GM12878 (cell line): ENCODE results near the gene FGF12. TPM values are rescaled to one million over a fixed set of nuclear protein-coding genes. Genes with fewer than 3 reads are reported as not detected.

ENCODE experiments used
- ATAC-seq: fragments of 200-7000 bp; cut with Tn5 transposase; 3 replicates; pipeline ENCODE4 v1.9.1; 2020; ENCODE audit warnings: mild to moderate bottlenecking, moderate library complexity
- BruUV-seq: library from RNA; stranded (reverse); fragments of 400-500 nt; replicated peaks from 2 replicates; lab custom pipeline; 2021; lab: Mats Ljungman, UMichigan
- CTCF ChIA-PET: fragments of 300-600 bp; sonication (Branson Sonifier 250); formaldehyde crosslinking; extraction: SDS; loops from one replicate; lab custom pipeline; 2021; ENCODE audit warnings: inconsistent platforms; lab: Yijun Ruan, JAX
- POLR2A ChIA-PET: fragments of 350-600 bp; formaldehyde crosslinking; extraction: SDS; loops from one replicate; lab custom pipeline; 2021; ENCODE audit warnings: inconsistent platforms; lab: Charles Lee
- RAD21 ChIA-PET: fragments of 300-600 bp; sonication (Branson Sonifier 250); formaldehyde crosslinking; loops from one replicate; lab custom pipeline; 2023; ENCODE audit warnings: antibody characterized with exemption; ENCODE audit not compliant: unreplicated experiment; lab: Charles Lee
- SMC1A ChIA-PET: fragments of 300-600 bp; sonication (Branson Sonifier 250); formaldehyde crosslinking; loops from one replicate; lab custom pipeline; 2023; ENCODE audit not compliant: unreplicated experiment, uncharacterized antibody; lab: Charles Lee
- DNase-seq: peaks from one replicate; pipeline ENCODE4 v3.0.0-alpha.2; 2011; ENCODE audit warnings: low read depth, low spot score
- FAIRE-seq: peaks from 3 replicates; lab custom pipeline; 2011; peaks lifted over from hg19 to GRCh38; lab: Jason Lieb, UNC
- H2AFZ ChIP-seq: 2 replicates; pipeline ENCODE4 v1.6.0; 2011; ENCODE audit warnings: low read depth, low read length, control low read depth; ENCODE audit not compliant: control insufficient read depth
- H3K27ac ChIP-seq: 2 replicates; pipeline ENCODE4 v1.5.1; 2011; ENCODE audit warnings: control low read depth; ENCODE audit not compliant: control insufficient read depth, insufficient read depth
- H3K27me3 ChIP-seq, 2 experiments: replicated peaks in 1 of 2; 2 replicates each; pipeline versions ENCODE4 v1.6.0 to v1.6.1; 2011; ENCODE audit warnings: low read length in 1 of 2; ENCODE audit not compliant: control insufficient read depth in 2 of 2, insufficient read depth in 2 of 2
- H3K36me3 ChIP-seq, 2 experiments: 2 replicates each; pipeline ENCODE4 v1.5.1; 2011; ENCODE audit warnings: low read length in 1 of 2; ENCODE audit not compliant: control insufficient read depth in 2 of 2, insufficient read depth in 2 of 2
- H3K4me1 ChIP-seq: 2 replicates; pipeline ENCODE4 v1.6.1; 2011; ENCODE audit warnings: mild to moderate bottlenecking, low read length, moderate library complexity, mixed read lengths; ENCODE audit not compliant: control insufficient read depth, insufficient read depth
- H3K4me2 ChIP-seq: 2 replicates; pipeline ENCODE4 v1.6.0; 2011; ENCODE audit warnings: control low read depth; ENCODE audit not compliant: control insufficient read depth, insufficient read depth
- H3K4me3 ChIP-seq: fragments of 200-600 bp; sonication (generic); 2 replicates; pipeline ENCODE4 v1.5.1; 2016
- H3K79me2 ChIP-seq: 2 replicates; pipeline ENCODE4 v1.6.0; 2011; ENCODE audit warnings: low read length; ENCODE audit not compliant: control insufficient read depth, insufficient read depth
- H3K9ac ChIP-seq: 2 replicates; pipeline ENCODE4 v1.8.0; 2011; ENCODE audit warnings: low read length, control low read depth, mixed read lengths; ENCODE audit not compliant: control insufficient read depth, insufficient read depth
- H3K9me3 ChIP-seq: replicated peaks from 3 replicates; pipeline ENCODE4 v1.5.1; 2011; ENCODE audit warnings: mild to moderate bottlenecking, low read length; ENCODE audit not compliant: control insufficient read depth, insufficient read depth
- H4K20me1 ChIP-seq: 2 replicates; pipeline ENCODE4 v1.6.0; 2011; ENCODE audit not compliant: control insufficient read depth, insufficient read depth
- FOXM1 ChIP-seq: IDR thresholded peaks from 2 replicates; pipeline ENCODE4 v1.6.1; 2012; ENCODE audit warnings: low read depth, mild to moderate bottlenecking, inconsistent platforms, low read length, moderate library complexity
- GATAD2B ChIP-seq: fragments of 450-650 bp; conservative IDR thresholded peaks from 2 replicates; pipeline ENCODE4 v1.6.1; 2017; ENCODE audit warnings: low read depth, mild to moderate bottlenecking, moderate library complexity
- HDAC6 ChIP-seq: fragments of 200-600 bp; sonication (generic); IDR thresholded peaks from one replicate; pipeline ENCODE4 v1.8.0; 2017; ENCODE audit warnings: antibody characterized with exemption; ENCODE audit not compliant: unreplicated experiment
- KDM1A ChIP-seq: fragments of 200-600 bp; sonication (generic); IDR thresholded peaks from 2 replicates; pipeline ENCODE4 v1.6.1; 2016; ENCODE audit warnings: borderline replicate concordance
- MLLT1 ChIP-seq: fragments of 450-650 bp; IDR thresholded peaks from 2 replicates; pipeline ENCODE4 v1.6.1; 2016; ENCODE audit warnings: mild to moderate bottlenecking
- NR2C1 ChIP-seq: fragments of 450-650 bp; IDR thresholded peaks from 2 replicates; pipeline ENCODE4 v1.6.1; 2017; ENCODE audit warnings: antibody characterized with exemption, mild to moderate bottlenecking, moderate library complexity
- PAX8 ChIP-seq: fragments of 450-650 bp; IDR thresholded peaks from 2 replicates; pipeline ENCODE4 v1.6.1; 2017; ENCODE audit warnings: mild to moderate bottlenecking, moderate library complexity
- PRDM15 ChIP-seq: fragments of 450-650 bp; formaldehyde crosslinking; IDR thresholded peaks from 2 replicates; pipeline ENCODE4 v1.4.0; 2020; ENCODE audit warnings: mild to moderate bottlenecking, moderate library complexity
- RAD51 ChIP-seq: fragments of 450-650 bp; IDR thresholded peaks from 2 replicates; pipeline ENCODE4 v1.6.1; 2016; ENCODE audit warnings: moderate library complexity, mild to moderate bottlenecking, inconsistent platforms
- RBBP5 ChIP-seq: fragments of 200-600 bp; sonication (generic); conservative IDR thresholded peaks from 2 replicates; pipeline ENCODE4 v1.6.1; 2016
- SKIL ChIP-seq: fragments of 450-650 bp; IDR thresholded peaks from 2 replicates; pipeline ENCODE4 v1.6.1; 2017; ENCODE audit warnings: mild to moderate bottlenecking, low read depth, inconsistent platforms; ENCODE audit not compliant: poor library complexity, severe bottlenecking
- SREBF1 ChIP-seq: IDR thresholded peaks from 2 replicates; pipeline ENCODE4 v1.6.1; 2012; ENCODE audit warnings: mild to moderate bottlenecking, low read length
- SRF ChIP-seq, 2 experiments: IDR thresholded peaks; 2 replicates each; pipeline ENCODE4 v1.6.1; 2011; ENCODE audit warnings: low read depth in 2 of 2, low read length in 2 of 2, mild to moderate bottlenecking in 1 of 2, moderate library complexity in 1 of 2
- WGBS: methylation state at CpG from one replicate; pipeline ENCODE4 v1.1.6; 2016; ENCODE audit warnings: low lambda C conversion rate; ENCODE audit not compliant: insufficient replicate concordance, insufficient coverage; ENCODE audit errors: missing lambda C conversion rate; 5-methylcytosine and 5-hydroxymethylcytosine counted together
- in situ Hi-C: fragments of 300-500 bp; cut with MboI; formaldehyde crosslinking; loops from 9 replicates; pipeline ENCODE4 v1.14.3; 2018; ENCODE audit warnings: mixed read lengths
- intact Hi-C: fragments of 100-400 bp; cut with micrococcal nuclease; formaldehyde crosslinking; loops from one replicate; pipeline ENCODE4 v1.14.2; 2022; ENCODE audit not compliant: unreplicated experiment
- polyA plus RNA-seq, 11 experiments: library from polyadenylated mRNA; depleted of rRNA in 4 of 11; unstranded in 6 of 11; stranded (reverse) in 5 of 11; fragments of >200 nt; fragmentation: Nextera tagmentation in 4 of 11; fragmentation: Illumina TruSeq in 1 of 11; extraction: Ambion mirVana in 4 of 11; extraction: Trizol in 1 of 11; gene quantifications; 1 replicate in 1 of 11; 2 replicates in 10 of 11; pipeline versions ENCODE4 v1.2.1 to v1.2.3, GENCODE V29; 2011 to 2016; ENCODE audit warnings: inconsistent platforms in 2 of 11, missing spikeins in 2 of 11, low read depth in 1 of 11
- total RNA-seq, 4 experiments: library from RNA; depleted of rRNA in 3 of 4; stranded (reverse); fragments of >200 nt in 3 of 4; fragmentation: Illumina TruSeq in 1 of 4; extraction: Trizol in 1 of 4; gene quantifications; 2 replicates each; pipeline versions ENCODE4 v1.2.1 to v1.2.3, GENCODE V29; 2013 to 2021
- TF ChIP-seq, protein P1 (sequence below), 3 experiments: IDR thresholded peaks in 2 of 3; conservative IDR thresholded peaks in 1 of 3; 2 replicates each; pipeline ENCODE4 v1.5.1; 2011; ENCODE audit warnings: low read depth in 3 of 3, low read length in 3 of 3, mild to moderate bottlenecking in 3 of 3, control low read depth in 2 of 3, moderate library complexity in 2 of 3, inconsistent platforms in 1 of 3, mixed read lengths in 1 of 3; ENCODE audit not compliant: control insufficient read depth in 2 of 3, insufficient read depth in 1 of 3; ENCODE audit errors: extremely low read depth in 1 of 3

The FGF12 gene
- total and polyA plus RNA-seq, 10 of the 15 experiments (the other 5 are each of a cell fraction or from before 2014, with no cell fraction given): 0.03 to 0.43 (median 0.13) TPM; not detected in 7

DNA sequence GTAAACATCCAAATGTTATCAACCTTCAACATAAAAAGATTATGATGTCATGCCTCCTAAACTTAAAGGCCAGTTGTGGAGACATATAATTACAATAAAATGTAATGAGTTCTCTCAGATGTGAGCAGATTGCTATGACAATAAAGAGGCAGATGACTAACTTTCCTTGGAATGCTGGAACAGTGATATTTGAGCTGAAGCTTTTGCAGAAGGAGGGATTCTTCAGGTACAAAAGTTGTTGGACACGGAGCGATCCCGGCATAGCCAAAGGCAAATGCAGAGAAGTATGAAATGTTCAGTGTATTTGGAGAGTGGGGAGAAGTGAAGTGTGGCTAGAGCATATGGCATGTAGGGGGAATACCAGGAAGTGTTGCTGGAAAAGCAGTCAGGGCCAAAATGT lies 520.1 kb downstream of the FGF12 start:
- no peak for FAIRE-seq
- Histone ChIP-seq H3K27ac (no peak overlapping the region), H3K9ac (no peak overlapping the region), H3K79me2 (no peaks in the 10 kb centered on the region), H2AFZ (no peak overlapping the region), H3K36me3 (no peaks in the 10 kb centered on the region), H3K27me3 (no peaks in the 10 kb centered on the region), H3K4me3 (no peak overlapping the region), H4K20me1 (no peaks in the 10 kb centered on the region), H3K4me2 (no peak overlapping the region), H3K9me3 (no peaks in the 10 kb centered on the region), H3K4me1 (no peaks in the 10 kb centered on the region)
- no peak for DNase-seq
- ChIA-PET SMC1A (no interaction called here), POLR2A (no interaction called here), CTCF (interaction anchor here (1.0 to 4.6 kb wide), 3 partner anchors 10 to 20 kb away, joined by 3 to 24 read pairs (median 4); no protein-coding TSS in a partner anchor), RAD21 (no interaction called here)
- no peak for ATAC-seq
- no TSS peak for BruUV-seq
- intact Hi-C loops (no loop called here), in situ Hi-C loops (no loop called here)
- 85% methylated on average over 3 of the region's 3 CpGs for WGBS
- TF ChIP-seq KDM1A: no peak
- TF ChIP-seq NR2C1: no peak
- TF ChIP-seq FOXM1: no peak
- TF ChIP-seq SRF (IDR thresholded peaks at IDR 0.05; ENCODE audit: low read depth in 2 of 2, low read length in 2 of 2): no peak
- no peak for TF ChIP-seq SREBF1
- TF ChIP-seq, protein P1, sequence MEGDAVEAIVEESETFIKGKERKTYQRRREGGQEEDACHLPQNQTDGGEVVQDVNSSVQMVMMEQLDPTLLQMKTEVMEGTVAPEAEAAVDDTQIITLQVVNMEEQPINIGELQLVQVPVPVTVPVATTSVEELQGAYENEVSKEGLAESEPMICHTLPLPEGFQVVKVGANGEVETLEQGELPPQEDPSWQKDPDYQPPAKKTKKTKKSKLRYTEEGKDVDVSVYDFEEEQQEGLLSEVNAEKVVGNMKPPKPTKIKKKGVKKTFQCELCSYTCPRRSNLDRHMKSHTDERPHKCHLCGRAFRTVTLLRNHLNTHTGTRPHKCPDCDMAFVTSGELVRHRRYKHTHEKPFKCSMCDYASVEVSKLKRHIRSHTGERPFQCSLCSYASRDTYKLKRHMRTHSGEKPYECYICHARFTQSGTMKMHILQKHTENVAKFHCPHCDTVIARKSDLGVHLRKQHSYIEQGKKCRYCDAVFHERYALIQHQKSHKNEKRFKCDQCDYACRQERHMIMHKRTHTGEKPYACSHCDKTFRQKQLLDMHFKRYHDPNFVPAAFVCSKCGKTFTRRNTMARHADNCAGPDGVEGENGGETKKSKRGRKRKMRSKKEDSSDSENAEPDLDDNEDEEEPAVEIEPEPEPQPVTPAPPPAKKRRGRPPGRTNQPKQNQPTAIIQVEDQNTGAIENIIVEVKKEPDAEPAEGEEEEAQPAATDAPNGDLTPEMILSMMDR (IDR thresholded peaks at IDR 0.05 in 2 of 3, conservative IDR thresholded peaks at IDR 0.05 in 1 of 3; ENCODE audit: control insufficient read depth in 2 of 3, extremely low read depth in 1 of 3, insufficient read depth in 1 of 3, low read depth in 3 of 3, low read length in 3 of 3): no peak
- TF ChIP-seq HDAC6: no peak
- TF ChIP-seq SKIL: no peak
- no peak for TF ChIP-seq MLLT1
- TF ChIP-seq RBBP5: no peak
- TF ChIP-seq PAX8: no peak
- no peak for TF ChIP-seq RAD51
- no peak for TF ChIP-seq GATAD2B
- no peak for TF ChIP-seq PRDM15 (CRISPR knock-in tag)
